Breast epithelium (tissue), 3 donors: ENCODE results near the gene PTPRM.

ENCODE experiments used
- POLR2A ChIP-seq: fragments of 450-650 bp; IDR thresholded peaks from one replicate; pipeline ENCODE4 v1.6.1; 2016; ENCODE audit warnings: antibody characterized with exemption, mild to moderate bottlenecking, moderate library complexity
- TF ChIP-seq, protein P1 (sequence below), 3 donors: fragments of 450-650 bp; IDR thresholded peaks; one replicate each; pipeline ENCODE4 v1.5.1; 2016 to 2017; ENCODE audit warnings: antibody characterized with exemption in 3 of 3, mild to moderate bottlenecking in 3 of 3, moderate library complexity in 3 of 3

DNA sequence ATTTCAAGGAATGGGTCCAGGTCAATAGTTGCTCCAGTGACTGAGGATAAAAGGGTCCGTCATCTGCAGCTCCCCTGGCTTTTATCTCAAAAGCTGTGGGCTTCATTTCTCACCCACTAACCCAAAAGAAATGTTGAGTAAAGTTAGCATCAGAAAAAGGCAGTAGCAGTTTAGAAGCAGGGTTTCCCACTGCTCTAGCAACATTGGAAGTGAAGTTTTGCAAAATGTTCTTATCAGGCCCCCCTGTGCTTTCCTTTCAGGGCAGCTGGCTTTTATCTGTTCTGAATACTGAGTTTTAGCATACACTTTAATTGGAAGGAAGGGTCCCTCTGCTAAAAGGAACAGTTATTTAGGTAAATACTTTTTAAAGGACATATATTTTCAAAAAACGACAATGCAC lies 745.9 kb downstream of the PTPRM start:
- TF ChIP-seq, protein P1, sequence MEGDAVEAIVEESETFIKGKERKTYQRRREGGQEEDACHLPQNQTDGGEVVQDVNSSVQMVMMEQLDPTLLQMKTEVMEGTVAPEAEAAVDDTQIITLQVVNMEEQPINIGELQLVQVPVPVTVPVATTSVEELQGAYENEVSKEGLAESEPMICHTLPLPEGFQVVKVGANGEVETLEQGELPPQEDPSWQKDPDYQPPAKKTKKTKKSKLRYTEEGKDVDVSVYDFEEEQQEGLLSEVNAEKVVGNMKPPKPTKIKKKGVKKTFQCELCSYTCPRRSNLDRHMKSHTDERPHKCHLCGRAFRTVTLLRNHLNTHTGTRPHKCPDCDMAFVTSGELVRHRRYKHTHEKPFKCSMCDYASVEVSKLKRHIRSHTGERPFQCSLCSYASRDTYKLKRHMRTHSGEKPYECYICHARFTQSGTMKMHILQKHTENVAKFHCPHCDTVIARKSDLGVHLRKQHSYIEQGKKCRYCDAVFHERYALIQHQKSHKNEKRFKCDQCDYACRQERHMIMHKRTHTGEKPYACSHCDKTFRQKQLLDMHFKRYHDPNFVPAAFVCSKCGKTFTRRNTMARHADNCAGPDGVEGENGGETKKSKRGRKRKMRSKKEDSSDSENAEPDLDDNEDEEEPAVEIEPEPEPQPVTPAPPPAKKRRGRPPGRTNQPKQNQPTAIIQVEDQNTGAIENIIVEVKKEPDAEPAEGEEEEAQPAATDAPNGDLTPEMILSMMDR (IDR thresholded peaks at IDR 0.05) = no peak
- TF ChIP-seq POLR2A = no peak
